Activated T-cell treated with anti-CD3 and anti-CD28 coated beads, Interleukin-2, amount 50 U/mL, for 72 hours (primary cell): ENCODE measurements around the gene PCP2. TPM values are rescaled to one million over a fixed set of nuclear protein-coding genes. Genes with fewer than 3 reads are reported as not detected.

ENCODE experiments used
- ATAC-seq, 2 donors: fragments of 150-1000 bp; cut with Tn5 transposase; replicated peaks in 1 of 2; 2 replicates each; pipeline ENCODE4 v1.10.0; 2021; ENCODE audit warnings: moderate library complexity in 2 of 2, mild to moderate bottlenecking in 1 of 2
- DNase-seq, 2 donors: peaks; one replicate each; pipeline ENCODE4 v3.0.0; 2021 to 2022; ENCODE audit warnings: mixed read lengths in 1 of 2
- H3K27ac Mint-ChIP-seq: one replicate; pipeline ENCODE4 v1.8.0; 2022; ENCODE audit warnings: mild to moderate bottlenecking, moderate library complexity, mixed read lengths
- H3K27me3 Mint-ChIP-seq: one replicate; pipeline ENCODE4 v1.8.0; 2022; ENCODE audit warnings: low read depth, mixed read lengths
- H3K36me3 Mint-ChIP-seq, 2 donors: one replicate each; pipeline ENCODE4 v1.8.0; 2022; ENCODE audit warnings: mixed read lengths in 2 of 2, mild to moderate bottlenecking in 1 of 2; ENCODE audit not compliant: insufficient read depth in 2 of 2
- H3K4me1 Mint-ChIP-seq: one replicate; pipeline ENCODE4 v1.8.0; 2022; ENCODE audit warnings: low read depth, mixed read lengths
- H3K4me3 Mint-ChIP-seq, 2 donors: one replicate each; pipeline ENCODE4 v1.8.0; 2022; ENCODE audit warnings: mild to moderate bottlenecking in 2 of 2, mixed read lengths in 2 of 2, moderate library complexity in 2 of 2
- H3K9me3 Mint-ChIP-seq, 2 donors: one replicate each; pipeline ENCODE4 v1.8.0; 2022; ENCODE audit warnings: mixed read lengths in 2 of 2
- total RNA-seq, 2 donors: library from RNA; stranded (reverse); gene quantifications; one replicate each; pipeline ENCODE4 v1.2.3, GENCODE V29; 2022

Gene PCP2
- total RNA-seq, 2 donors from 2014 or later: 1.9 to 2.2 TPM

GRCh38 chr19:7602240-7602934, 31.1 kb downstream of the PCP2 start:
- H3K4me1 Mint-ChIP-seq: no peaks in the 10 kb centered on the region
- no peak for ATAC-seq

DNA sequence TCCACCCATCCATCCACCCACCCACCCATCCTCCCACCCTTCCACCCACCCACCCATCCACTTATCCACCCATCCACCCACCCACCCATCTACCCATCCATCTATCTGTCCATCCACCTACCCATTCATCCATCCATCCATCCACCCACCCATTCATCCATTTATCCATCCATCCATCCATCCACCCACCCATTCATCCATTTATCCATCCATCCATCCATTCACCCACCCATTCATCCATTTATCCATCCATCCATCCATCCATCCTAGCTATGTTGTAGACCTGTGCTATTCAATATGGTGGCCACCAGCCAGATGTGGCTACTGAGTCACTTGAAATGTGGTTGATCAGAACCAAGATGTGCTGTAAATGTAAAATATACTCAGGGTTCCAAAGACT, 32.8 kb downstream of the PCP2 start:
- ATAC-seq (no peak), DNase-seq (no peak)
- H3K27ac Mint-ChIP-seq: peak overlapping the region; percentile 59
- H3K4me1 Mint-ChIP-seq: no peaks in the 10 kb centered on the region
- peaks cover 1 to 7% of the 10 kb centered on the region in 2 donors for H3K9me3 Mint-ChIP-seq
- H3K27me3 Mint-ChIP-seq: peaks cover 22% of the 10 kb centered on the region
- peaks cover 2 to 3% of the 10 kb centered on the region in 2 donors for H3K36me3 Mint-ChIP-seq
- H3K4me3 Mint-ChIP-seq: no peak overlapping the region

More at GRCh38 chr19:7602240-7602934, 31.1 kb downstream of the PCP2 start:
- Mint-ChIP-seq H3K36me3 (peaks cover 2 to 3% of the 10 kb centered on the region in 2 donors), H3K27ac (no peak overlapping the region), H3K4me3 (no peak overlapping the region), H3K9me3 (peaks cover 1 to 7% of the 10 kb centered on the region in 2 donors), H3K27me3 (peaks cover 16% of the 10 kb centered on the region)
- DNase-seq: no peak

GRCh38 chr19:7598180-7598579, 35.3 kb downstream of the PCP2 start:
- ATAC-seq (no peak), DNase-seq (no peak)
- peaks cover 2 to 3% of the 10 kb centered on the region in 2 donors for H3K36me3 Mint-ChIP-seq
- H3K27ac Mint-ChIP-seq: no peak overlapping the region
- peaks cover 45% of the 10 kb centered on the region for H3K27me3 Mint-ChIP-seq
- peaks cover 6% of the 10 kb centered on the region for H3K4me1 Mint-ChIP-seq
- H3K4me3 Mint-ChIP-seq: no peak overlapping the region
- peaks cover 1 to 7% of the 10 kb centered on the region in 2 donors for H3K9me3 Mint-ChIP-seq

GRCh38 chr19:7597689-7598088, 35.8 kb downstream of the PCP2 start:
- Mint-ChIP-seq H3K36me3 (peaks cover 2 to 3% of the 10 kb centered on the region in 2 donors), H3K4me1 (peaks cover 6% of the 10 kb centered on the region), H3K27me3 (peaks cover 45% of the 10 kb centered on the region), H3K4me3 (no peak overlapping the region), H3K9me3 (peaks cover 1 to 7% of the 10 kb centered on the region in 2 donors), H3K27ac (no peak overlapping the region)
- DNase-seq: no peak
- no peak for ATAC-seq

GRCh38 chr19:7596211-7596937, 37.1 kb downstream of the PCP2 start:
- peak in 1 of 2 donors; percentile 15 for ATAC-seq
- DNase-seq: no peak
- peaks cover 2 to 3% of the 10 kb centered on the region in 2 donors for H3K36me3 Mint-ChIP-seq

DNA sequence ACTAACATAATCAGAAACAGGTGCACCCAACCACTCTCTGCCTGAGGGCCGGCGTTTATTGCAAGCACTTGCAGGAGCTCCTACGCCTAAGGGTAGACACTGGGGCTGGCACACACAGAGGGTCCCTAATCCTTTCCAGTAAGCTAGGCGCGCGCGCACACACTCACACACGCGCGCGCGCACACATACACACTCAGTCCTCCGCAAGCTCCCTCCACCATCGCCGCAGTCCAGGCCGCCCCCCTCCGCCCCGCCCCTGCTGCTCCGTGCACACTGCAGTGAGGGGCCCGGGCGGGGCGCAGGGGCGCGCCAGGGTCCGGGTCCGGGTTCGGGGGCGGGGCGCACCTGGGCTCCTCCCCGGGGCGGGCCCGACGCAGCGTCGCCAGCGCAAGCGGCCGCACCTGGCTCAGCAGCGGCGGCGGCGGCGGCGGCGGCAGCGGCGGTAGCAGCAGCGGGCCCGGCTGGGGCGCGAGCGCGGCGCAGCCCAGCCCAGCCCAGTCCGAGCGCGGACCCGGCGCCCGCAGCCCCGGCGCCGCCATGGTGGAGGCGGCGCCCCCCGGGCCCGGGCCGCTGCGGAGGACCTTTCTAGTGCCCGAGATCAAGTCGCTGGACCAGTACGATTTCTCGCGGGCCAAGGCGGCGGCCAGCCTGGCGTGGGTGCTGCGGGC, 37.9 kb downstream of the PCP2 start, which contains the start of gene CAMSAP3:
Gene CAMSAP3 (plus strand): TSS at position 398 of the 668 bp plus-strand sequence. CDS start 140 bp downstream, at position 538.
- peak; percentile 87 to 89 for ATAC-seq
- DNase-seq: peak; percentile 55 to 70
- H3K4me1 Mint-ChIP-seq: peaks cover 6% of the 10 kb centered on the region
- peaks cover 45% of the 10 kb centered on the region for H3K27me3 Mint-ChIP-seq
- H3K27ac Mint-ChIP-seq: no peak within 1 kb of the TSS
- peak within 1 kb of the TSS; percentile 78 to 79 for H3K4me3 Mint-ChIP-seq
- H3K36me3 Mint-ChIP-seq: no peaks in the 10 kb centered on the region
- peaks cover 0 to 3% of the 10 kb centered on the region in 2 donors for H3K9me3 Mint-ChIP-seq

More at GRCh38 chr19:7596211-7596937, 37.1 kb downstream of the PCP2 start:
- Mint-ChIP-seq H3K27ac (no peak overlapping the region), H3K9me3 (peaks cover 1 to 7% of the 10 kb centered on the region in 2 donors), H3K4me3 (peak overlapping the region; percentile 78 to 79), H3K4me1 (peaks cover 6% of the 10 kb centered on the region), H3K27me3 (peaks cover 45% of the 10 kb centered on the region)

DNA sequence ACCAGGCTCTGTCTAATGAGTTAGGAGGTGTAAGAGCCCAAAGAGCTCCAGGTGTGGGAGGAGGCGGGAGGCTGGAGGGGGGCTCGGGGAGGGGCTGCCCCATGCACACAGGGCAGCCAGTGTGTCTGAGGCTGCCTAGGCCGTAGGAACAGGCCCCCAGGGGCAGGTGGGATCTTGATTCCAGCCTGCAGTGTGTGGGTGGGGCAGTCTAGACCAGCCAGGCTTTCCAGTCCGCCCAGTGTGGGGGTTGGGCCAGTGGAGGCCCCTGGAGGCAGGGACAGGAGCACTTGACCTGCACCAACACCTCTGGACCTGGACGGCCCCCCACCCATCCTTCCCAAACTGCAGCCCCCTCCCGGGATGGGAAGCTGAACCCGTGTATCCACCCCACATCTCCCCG, 43.3 kb downstream of the PCP2 start:
- ATAC-seq (no peak), DNase-seq (no peak)
- H3K36me3 Mint-ChIP-seq: no peaks in the 10 kb centered on the region
- H3K9me3 Mint-ChIP-seq: no peaks in the 10 kb centered on the region
- no peak overlapping the region for H3K4me3 Mint-ChIP-seq
- no peak overlapping the region for H3K27ac Mint-ChIP-seq
- H3K27me3 Mint-ChIP-seq: peaks cover 21% of the 10 kb centered on the region
- peaks cover 3% of the 10 kb centered on the region for H3K4me1 Mint-ChIP-seq

DNA sequence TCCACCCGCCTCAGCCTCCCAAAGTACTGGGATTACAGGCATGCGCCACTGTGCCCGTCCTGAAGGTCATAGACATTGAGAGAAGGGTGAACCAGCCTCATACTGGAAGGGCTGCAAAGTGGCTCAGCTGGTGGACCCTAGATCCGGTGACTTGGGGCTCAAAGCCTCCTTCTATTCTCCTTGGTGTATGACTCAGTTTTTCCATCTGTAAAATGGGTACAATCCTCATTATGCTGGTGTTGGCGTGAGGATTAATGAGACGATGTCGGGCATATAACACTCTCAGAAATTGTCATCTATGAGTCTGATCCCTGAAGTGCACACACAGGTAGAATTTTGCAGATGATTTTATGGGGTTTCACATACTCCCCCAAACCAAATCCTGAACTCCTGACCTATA, 43.7 kb downstream of the PCP2 start:
- no peak for ATAC-seq
- H3K4me3 Mint-ChIP-seq: no peak overlapping the region

DNA sequence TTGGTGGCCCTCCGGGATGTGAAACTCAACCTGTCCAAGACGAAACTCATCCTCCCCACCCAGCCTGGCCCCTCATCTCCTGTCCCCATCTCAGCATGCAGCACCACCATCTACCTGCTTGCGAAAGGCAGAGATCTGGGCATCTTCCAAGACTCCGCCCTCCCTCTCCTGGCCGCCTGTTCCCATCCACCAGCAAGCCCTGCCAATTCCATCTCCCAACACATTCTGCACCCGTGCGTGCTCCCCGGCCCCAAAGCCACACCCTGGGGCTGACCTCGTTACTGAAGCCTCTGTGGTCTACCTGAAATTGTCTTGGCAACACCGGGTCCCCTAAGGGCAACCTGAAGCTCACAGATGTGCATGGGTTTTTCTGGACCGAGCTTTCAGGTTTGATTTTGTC, 51.1 kb downstream of the PCP2 start:
- H3K4me3 Mint-ChIP-seq: no peak overlapping the region
- H3K9me3 Mint-ChIP-seq: no peaks in the 10 kb centered on the region
- H3K4me1 Mint-ChIP-seq: no peaks in the 10 kb centered on the region
- H3K27ac Mint-ChIP-seq: no peak overlapping the region
- H3K27me3 Mint-ChIP-seq: peaks cover under 1% of the 10 kb centered on the region
- no peaks in the 10 kb centered on the region for H3K36me3 Mint-ChIP-seq
- ATAC-seq (no peak), DNase-seq (no peak)

More for the DNA sequence above, 43.7 kb downstream of the PCP2 start:
- peaks cover 16% of the 10 kb centered on the region for H3K27me3 Mint-ChIP-seq
- H3K36me3 Mint-ChIP-seq: no peaks in the 10 kb centered on the region
- no peaks in the 10 kb centered on the region for H3K4me1 Mint-ChIP-seq
- no peak overlapping the region for H3K27ac Mint-ChIP-seq
- no peak for DNase-seq
- no peaks in the 10 kb centered on the region for H3K9me3 Mint-ChIP-seq

Other genes with a start within 250 kb of the PCP2 start
- 1 to 10 TPM; 1.1 to 3.4 TPM for gene PEX11G, start 144.7 kb downstream of the PCP2 start, total RNA-seq
- 10 to 100 TPM; 13.6 to 14.1 TPM for gene ZNF358, start 117.6 kb downstream of the PCP2 start, total RNA-seq
- gene MCOLN1, start 111.1 kb downstream of the PCP2 start, total RNA-seq: 10 to 100 TPM in 1 of 2 donors, 1 to 10 TPM in 1; 9.5 to 11.8 TPM
- 100 to 1,000 TPM; 102 to 144 TPM for gene PNPLA6, start 98.0 kb downstream of the PCP2 start, total RNA-seq
- gene CAMSAP3, start 37.9 kb downstream of the PCP2 start, total RNA-seq: 1 to 10 TPM; 1.7 to 2.0 TPM
- 10 to 100 TPM; 53.3 to 59.3 TPM for gene XAB2, start 4.2 kb downstream of the PCP2 start, total RNA-seq
- gene PET100, start 3.9 kb downstream of the PCP2 start, total RNA-seq: 10 to 100 TPM; 65.5 to 74.0 TPM
- 100 to 1,000 TPM; 132 TPM for gene STXBP2, start 3.4 kb upstream of the PCP2 start, total RNA-seq
- gene RETN, start 35.3 kb upstream of the PCP2 start, total RNA-seq: not detected
- not detected for gene MCEMP1, start 43.4 kb upstream of the PCP2 start, total RNA-seq
- 10 to 100 TPM; 73.0 to 78.2 TPM for gene TRAPPC5, start 47.1 kb upstream of the PCP2 start, total RNA-seq
- 1 to 10 TPM; 2.3 to 7.7 TPM for gene FCER2, start 68.4 kb upstream of the PCP2 start, total RNA-seq
- gene CLEC4G, start 98.4 kb upstream of the PCP2 start, total RNA-seq: not detected
- not detected for gene CD209, start 113.8 kb upstream of the PCP2 start, total RNA-seq
- not detected for gene CLEC4M, start 129.5 kb upstream of the PCP2 start, total RNA-seq
- gene EVI5L, start 196.5 kb upstream of the PCP2 start, total RNA-seq: 10 to 100 TPM in 1 of 2 donors, 1 to 10 TPM in 1; 7.8 to 10.4 TPM
- gene PRR36, start 240.7 kb upstream of the PCP2 start, total RNA-seq: under 1 TPM; 0.63 to 0.96 TPM